GM10847 (cell line): Measurements from ENCODE around the gene RSPH9.

ENCODE experiments used
- POLR2A ChIP-seq: IDR thresholded peaks from 2 replicates; pipeline ENCODE4 v1.6.1; 2011; ENCODE audit not compliant: insufficient read length; ENCODE audit errors: extremely low read depth

RSPH9 gene

DNA sequence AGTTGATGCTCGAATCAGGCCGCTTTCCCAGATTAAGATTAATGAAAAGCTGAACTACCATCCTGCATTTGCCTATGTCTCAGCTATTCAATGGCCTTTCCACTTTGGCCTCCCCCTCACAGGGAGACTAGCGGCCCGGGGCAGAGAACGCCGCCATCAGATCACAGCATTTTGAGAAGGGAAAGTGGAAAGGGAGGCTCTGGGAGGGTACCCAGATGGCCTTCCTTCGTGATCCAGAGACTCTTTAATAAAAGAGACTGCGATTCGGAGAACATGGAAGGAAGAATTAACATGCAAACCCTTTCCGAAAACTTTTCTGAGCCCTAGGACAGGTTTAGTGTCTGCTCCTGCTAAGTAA, 42.2 kb downstream of the RSPH9 start:
- TF ChIP-seq POLR2A = no peak

DNA sequence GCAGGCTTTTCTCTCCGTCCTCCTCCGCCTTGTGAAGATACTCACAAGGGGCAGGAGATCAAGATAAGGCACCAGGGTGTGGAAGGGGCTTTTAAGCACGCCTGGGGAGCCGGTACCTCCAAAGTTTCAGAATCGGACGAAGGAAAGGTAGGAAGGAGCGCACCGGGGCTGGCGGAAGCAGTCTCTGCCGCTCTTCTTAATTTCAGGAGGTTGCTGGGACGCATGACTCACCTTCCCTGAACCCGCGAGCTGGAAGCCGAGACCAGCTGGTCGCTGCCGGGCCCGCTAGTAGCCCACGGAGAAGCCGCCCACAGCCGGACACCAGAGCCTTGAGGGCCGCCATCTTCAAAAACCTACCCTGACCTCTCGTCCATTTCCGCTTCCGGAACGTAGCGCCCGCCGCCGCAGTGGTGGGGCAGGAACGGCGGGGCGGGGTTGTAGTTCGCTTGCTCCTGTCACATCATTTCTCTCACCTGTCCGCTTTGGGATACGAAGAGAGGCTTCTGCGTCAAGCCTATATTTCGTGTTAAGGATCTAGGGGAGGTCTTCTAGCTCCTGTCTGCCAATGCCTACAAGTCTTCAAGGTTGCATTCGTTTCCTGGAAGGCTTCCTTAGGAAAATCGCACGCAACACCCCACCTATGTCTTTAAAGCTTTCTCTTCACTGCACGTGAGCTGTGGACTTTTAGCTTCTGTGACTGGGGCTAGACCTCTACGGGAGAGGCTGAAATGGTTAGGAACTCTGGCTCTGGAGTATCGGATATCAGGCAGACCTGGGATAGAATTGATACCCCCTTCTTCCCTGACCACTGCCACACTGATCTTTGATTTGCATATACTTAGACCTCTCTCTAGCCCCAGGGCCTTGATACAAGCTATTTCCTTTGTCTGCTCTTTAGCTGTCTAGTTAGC, 42.9 kb downstream of the RSPH9 start, which contains the start of gene MRPS18A:
Gene MRPS18A (minus strand): TSS at position 355 of the 911 bp plus-strand sequence. CDS start 12 bp downstream, at position 343.
- peak; percentile 73 for TF ChIP-seq POLR2A

DNA sequence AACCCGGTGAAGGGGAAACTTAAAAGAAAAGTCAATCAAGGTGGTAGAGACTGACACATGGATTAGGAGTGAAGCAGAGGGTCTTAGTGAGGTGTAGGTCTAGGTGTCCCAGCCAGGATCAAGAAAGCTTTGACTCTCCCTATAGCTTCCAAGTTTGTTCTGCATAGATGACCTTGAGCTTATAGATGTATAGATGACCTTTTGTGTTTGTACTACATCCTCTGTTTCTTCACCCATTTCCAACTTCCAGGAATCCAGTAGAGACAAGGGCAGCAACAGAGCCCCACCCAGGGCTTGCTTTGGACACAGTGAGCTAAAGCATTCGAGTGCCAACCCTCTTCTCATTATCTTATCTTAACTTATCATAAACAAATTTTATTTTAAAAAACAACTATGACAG, 44.6 kb downstream of the RSPH9 start:
- TF ChIP-seq POLR2A = no peak

DNA sequence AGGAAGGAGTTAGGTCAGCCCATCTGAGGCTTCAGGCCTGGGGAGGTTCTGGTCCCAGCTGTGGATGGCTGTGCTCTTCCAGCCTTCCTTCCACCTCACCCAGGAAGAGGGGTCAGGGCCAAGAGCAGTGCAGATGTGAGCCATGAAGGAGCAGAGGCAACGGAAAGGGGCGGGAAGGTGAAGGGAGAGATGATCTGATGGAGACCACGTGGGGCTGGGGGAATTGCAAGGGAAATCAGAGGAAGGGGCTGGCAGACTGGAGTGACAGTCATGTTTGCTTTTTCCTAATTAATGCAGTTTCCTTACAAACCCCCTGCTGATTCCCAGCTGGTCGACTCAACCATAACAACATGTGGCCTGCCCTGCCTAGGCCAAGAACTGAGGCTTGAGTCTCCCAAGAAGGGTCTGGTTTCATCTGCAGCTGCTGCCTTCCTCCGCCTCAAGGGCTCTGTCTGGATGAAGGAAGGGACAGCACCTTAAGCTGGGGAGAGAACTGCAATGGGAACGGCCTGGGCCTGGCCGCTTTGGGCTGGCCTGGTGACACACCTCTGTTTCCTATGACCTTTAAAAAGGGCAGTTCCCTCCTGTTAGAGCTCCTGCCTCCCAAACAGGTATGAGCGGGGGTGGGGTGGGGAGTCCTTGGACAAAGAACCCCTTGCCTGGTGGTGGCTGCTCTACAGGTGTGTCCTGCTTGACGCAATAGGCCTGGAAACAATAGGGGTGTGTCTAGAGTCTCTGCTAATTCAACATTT, 50.6 kb downstream of the RSPH9 start:
- no peak for TF ChIP-seq POLR2A

DNA sequence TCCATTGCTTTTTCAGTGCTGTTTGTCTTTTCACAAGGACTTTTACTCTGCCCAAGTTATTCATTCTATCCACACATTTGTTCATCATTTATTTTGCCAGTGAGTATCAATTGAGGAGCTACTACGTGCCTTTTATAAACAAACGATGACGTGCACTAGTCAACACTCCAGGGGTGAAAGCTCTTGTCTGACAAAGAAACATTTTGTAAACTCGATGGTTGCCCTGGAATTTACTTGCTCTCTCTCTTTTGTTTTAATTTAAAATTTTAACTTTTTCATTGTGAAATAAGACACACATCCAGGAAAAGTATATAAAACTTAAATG, 51.1 kb downstream of the RSPH9 start:
- no peak for TF ChIP-seq POLR2A

DNA sequence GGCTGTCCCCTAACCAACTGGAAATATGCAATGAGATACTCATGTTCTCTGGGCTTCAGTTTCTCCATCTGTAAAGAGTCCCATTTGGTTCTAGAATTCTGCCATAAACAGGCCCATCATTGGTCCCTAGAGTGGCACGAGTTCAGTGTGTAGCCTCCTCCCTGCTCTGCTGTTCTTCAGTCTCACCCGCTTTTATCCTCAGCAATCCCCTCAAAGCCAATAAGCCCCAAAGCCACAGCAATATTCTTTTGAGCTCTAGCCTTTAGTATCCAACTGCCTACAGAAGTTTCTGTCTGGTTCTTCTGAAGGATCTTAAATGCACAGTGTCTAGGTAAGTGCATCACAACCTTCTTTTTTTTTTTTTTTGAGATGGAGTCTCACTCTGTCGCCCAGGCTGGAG, 52.6 kb downstream of the RSPH9 start:
- TF ChIP-seq POLR2A = no peak

DNA sequence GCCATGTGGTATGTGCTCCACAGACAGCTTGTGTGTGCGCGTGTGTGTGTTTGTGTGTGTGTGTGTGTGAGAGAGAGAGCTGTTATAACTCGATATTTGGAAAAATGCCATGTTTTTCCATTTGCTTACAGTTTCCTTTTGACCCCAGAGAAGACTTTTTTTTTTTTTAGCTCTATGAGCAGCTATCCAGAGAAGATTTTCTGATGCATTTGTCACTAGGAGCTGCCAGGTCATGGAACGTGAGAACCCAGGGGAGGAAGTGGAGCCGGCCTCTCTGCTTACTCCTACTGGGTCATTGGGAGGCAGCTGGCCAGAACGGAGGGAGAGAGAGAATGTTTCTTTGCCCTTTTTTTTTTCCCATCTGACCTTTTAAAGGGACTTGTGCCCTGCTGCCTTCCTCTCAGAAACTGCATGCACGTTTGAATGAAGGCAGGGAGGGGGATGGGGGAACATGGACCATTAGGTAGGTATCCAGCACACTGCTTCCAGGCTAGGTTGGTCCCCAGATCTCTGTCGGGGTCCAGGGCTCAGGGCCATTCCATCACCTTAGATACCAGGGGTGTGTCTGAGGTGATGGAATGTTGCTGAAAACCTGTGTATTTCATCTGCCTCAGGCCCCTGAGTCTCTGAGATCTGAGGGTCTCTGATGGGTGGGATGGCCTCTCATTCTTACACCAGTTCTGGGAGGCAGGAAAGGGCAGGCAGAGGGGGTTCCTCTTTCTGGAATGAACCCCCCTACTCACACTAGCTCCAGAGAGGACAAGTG, 53.9 kb downstream of the RSPH9 start:
- no peak for TF ChIP-seq POLR2A

DNA sequence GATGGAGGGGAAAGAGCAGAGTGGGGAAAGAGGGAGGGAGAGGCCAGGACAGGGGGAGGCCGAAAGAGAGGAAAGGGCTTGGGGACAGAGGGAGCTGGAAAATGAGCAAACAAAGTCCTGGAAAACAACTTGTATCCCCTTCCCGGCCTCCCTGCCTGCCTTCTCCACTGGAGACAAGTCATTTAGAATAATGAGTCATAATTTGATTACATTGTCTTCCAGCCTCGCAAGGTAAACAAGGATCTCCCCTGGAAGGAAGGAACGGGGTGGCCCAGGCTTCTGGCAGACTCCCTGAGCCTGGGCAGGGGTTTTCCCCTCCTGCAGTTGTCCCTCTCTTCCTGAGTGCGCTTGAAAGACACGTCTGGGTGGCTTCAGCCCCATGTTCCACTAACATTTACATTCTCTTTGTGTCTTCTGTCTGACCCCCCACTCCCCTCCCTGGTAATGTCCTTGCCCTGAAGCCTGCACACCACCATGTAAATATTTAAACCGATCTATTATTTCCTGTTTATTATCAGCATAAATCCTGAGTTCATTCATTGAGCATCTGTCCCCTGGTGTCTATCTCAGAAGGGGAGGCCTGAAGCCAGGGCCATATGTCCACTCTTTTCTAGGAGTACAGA, 54.8 kb downstream of the RSPH9 start:
- TF ChIP-seq POLR2A = no peak

DNA sequence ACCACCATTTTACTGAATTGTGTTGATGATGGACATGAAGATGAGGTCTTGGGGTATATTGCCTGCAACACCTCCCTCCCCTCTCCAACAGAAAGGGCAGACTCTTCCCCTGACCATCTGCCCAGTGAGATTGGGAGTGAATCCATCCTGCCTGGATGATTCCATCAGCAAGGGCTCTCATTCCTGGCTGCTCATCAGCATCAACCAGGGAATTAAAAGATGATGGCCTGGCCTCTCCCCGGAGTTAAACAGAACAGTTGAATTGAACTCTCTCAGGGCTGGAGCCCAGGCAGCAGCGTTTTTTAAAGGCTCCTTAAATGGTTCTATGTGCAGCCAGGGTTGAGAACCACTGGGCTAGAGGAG, 57.3 kb downstream of the RSPH9 start:
- no peak for TF ChIP-seq POLR2A

DNA sequence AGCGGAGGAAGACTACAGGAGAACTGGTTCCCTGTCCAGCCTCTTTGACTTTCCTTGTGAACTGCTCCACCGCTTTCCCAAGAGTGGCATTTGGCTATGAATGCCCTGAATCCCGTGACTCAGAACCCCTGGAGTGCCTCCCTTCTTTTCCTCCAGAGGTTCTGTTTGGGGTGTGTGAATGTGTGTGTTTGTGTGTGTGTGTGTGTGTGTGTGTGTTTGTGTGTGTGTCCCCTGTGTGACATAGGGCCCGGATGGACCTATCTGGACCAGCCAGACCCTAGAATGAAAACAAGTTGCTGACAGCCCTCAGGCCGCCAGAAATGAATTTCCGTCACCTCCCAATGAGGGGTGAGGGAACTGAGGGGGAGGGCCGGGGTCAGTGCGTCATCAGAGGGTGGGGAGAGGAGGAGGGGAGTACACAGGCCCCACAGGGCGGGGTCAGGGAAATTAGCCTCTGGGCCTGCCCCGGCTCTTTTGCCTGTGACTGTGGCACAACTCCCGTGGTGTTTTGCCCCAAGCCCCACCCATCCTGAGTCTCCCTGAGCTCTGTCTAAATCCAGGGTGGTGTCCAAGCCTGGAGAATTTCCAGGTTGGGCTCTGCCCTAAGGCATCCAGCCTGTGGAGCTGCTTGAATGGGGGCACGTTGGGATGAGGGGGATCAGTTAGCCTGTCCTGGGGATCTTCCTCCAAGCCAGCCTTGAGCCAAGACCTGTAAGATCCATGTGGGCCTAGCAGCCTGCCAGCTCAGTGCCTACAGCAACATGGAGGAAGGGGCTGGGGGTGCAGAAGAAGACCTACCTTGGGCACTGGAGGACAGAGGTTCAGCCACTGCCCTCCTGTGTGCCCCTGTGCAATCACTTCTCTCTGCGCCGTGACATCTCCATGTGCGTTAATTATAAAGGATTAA, 58.0 kb downstream of the RSPH9 start:
- TF ChIP-seq POLR2A = no peak

DNA sequence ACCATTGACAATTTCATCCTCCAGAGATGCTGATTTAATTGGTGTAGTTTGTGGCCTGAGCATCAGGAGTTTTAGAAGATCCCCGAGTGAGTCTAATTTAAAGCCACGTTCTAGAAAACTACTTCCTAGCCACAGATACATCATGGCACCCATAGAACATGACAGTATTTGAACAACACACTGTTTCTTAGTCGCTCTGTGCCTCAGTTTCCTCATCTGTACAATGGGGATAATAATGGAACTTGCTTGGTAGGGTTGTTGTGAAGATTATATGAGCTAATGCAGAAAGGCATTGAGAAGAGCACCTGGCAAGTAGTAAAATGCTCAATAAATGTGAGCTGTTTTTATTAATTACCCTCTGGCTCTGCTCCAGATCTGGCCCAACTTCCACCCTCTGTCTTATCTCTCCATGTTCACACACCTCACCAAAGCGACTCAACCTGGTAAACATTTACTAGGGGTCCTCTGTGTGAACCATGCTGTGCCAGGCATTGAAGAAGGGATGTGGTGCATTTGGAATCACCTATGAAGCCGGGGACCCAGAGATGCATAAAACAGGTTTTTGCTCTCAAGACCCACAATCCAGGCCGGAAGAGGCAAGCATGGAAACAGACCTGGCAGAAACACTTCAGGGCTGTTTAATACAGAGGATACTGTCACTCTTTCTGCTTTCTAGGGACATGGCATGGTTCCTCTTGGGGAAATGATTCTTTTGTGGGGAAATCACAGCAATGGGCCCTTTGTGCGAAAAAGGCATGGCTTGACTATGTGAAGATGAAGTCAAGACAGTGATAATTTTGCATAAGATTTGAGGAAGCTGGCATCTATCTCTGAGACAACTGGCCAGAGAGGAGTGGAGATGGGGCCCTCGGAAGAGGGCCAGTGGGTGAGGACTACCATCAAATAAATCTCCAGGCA, 58.9 kb downstream of the RSPH9 start:
- no peak for TF ChIP-seq POLR2A

DNA sequence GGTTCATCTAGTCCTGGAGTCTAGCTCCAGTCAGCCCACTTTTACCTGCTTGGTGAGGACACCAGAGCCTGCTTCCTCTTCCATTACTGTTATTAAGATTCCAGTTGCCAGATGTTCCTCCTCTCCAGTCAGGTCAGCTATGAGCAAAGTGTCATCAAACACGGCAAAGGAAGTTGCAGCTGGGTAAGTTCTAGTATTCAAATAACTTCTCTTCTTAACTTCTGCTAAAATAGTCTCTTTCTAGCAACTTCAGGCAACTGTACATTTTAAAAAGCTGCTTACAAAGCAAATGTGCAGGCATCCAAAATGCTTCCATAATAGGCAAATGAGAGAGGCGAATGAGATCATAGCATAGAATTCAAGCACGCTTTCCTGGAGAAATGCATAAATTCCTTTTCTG, 61.2 kb downstream of the RSPH9 start:
- TF ChIP-seq POLR2A = no peak

DNA sequence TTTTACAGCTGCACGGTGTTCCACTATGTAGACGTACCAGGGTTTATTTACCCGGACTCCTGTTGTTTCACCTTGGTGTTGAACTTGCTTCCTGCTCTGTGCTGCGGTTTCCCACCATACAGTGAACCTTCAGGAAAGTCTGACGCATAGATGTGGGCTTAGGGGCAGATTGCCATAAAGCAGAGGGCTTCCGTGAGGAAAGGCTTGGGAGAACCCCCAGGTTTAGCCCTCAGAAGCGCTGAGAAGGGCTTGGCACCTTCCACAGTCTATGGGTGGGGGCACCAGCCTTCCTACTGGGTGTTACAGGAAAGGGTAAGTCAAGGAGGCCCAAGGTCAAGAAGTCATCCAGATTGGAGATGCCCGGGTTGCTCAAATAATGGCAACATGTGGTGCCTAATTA, 62.0 kb downstream of the RSPH9 start:
- no peak for TF ChIP-seq POLR2A

DNA sequence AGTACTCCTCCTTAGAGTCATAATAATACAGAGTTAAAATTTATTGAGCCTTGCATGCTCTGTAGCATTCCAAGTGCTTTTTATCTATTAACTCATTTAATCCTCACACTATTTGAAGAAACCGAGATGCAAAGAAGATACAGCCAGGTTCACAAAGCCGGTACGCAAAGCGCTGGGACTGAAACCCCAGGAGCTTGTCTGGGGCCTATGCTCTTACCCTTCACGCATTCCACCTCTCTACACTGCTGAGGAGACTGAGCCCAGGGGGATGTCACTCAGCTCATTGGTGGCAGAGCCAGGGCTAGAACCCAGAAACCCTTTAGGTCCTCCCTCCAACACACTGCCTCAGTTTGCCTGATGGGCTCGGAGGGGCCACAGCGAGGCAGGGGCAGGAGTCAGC, 62.4 kb downstream of the RSPH9 start:
- TF ChIP-seq POLR2A = no peak

DNA sequence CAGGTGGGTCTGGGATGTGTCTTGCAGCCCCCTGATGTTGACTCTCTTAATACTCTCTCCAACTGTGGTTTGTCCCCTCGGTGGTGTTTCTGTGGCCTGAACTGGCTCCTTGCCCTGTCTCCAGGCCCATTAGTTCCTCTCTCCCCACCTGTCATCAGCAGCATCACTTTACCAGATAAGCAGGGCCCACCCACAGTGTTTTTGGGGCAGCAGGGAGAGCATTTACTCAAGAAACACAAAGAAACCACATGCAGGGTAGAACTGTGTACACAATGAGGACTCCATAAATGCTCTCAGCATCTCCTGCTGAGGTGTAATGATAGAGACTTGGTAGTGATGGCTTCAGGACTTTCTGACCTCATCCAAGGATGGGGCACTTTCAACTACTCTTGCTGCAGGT, 62.9 kb downstream of the RSPH9 start:
- TF ChIP-seq POLR2A = no peak
